ENCODE data around the gene GEMIN7. TPM values are rescaled to one million over a fixed set of nuclear protein-coding genes. Genes with fewer than 3 reads are reported as not detected.

The GEMIN7 gene
- total RNA-seq, 1 donor from 2014 or later: 7.3 TPM

GRCh38 chr19:45130236-45130635, 51.2 kb downstream of the GEMIN7 start:
- no peak overlapping the region for H3K27ac ChIP-seq
- H3K79me2 ChIP-seq (ENCODE audit: low read depth): peaks cover 53% of the 10 kb centered on the region
- no peak overlapping the region for H3K4me3 ChIP-seq
- no peaks in the 10 kb centered on the region for H3K9me3 Mint-ChIP-seq
- H4K20me1 ChIP-seq (ENCODE audit: low read depth): peaks cover 96% of the 10 kb centered on the region
- no peak for DNase-seq (ENCODE audit: low spot score)
- H3F3A ChIP-seq (ENCODE audit: low read depth): no peaks in the 10 kb centered on the region
- peaks cover 5% of the 10 kb centered on the region for H3K4me1 Mint-ChIP-seq
- H3K27me3 Mint-ChIP-seq (ENCODE audit: insufficient read depth, low read depth): peaks cover 4% of the 10 kb centered on the region
- no peaks in the 10 kb centered on the region for H3K36me3 ChIP-seq
- H2AFZ ChIP-seq (replicated peaks): no peak overlapping the region
- peaks cover 12% of the 10 kb centered on the region for H3K4me1 ChIP-seq
- no peak for TF ChIP-seq CTCF (IDR thresholded peaks at IDR 0.05)
- TF ChIP-seq EZH2phosphoT487 (IDR thresholded peaks at IDR 0.05): no peak
- TF ChIP-seq EZH2 (IDR thresholded peaks at IDR 0.05): no peak
- H3K36me3 Mint-ChIP-seq: no peaks in the 10 kb centered on the region
- H3K27ac Mint-ChIP-seq: no peak overlapping the region
- no peak overlapping the region for H3K4me2 ChIP-seq
- H3K9me3 ChIP-seq (ENCODE audit: low read depth): no peaks in the 10 kb centered on the region
- no peaks in the 10 kb centered on the region for H3K27me3 ChIP-seq
- H3K4me3 Mint-ChIP-seq: no peak overlapping the region
- H3K9ac ChIP-seq: no peak overlapping the region

GRCh38 chr19:45130888-45131615, 52.0 kb downstream of the GEMIN7 start:
- Histone ChIP-seq H3K36me3 (no peaks in the 10 kb centered on the region), H3K4me1 (peaks cover 12% of the 10 kb centered on the region), H3K79me2 (ENCODE audit: low read depth) (peaks cover 50% of the 10 kb centered on the region), H3F3A (ENCODE audit: low read depth) (no peaks in the 10 kb centered on the region), H3K9me3 (ENCODE audit: low read depth) (no peaks in the 10 kb centered on the region), H4K20me1 (ENCODE audit: low read depth) (peaks cover 93% of the 10 kb centered on the region), H2AFZ (replicated peaks) (no peak overlapping the region), H3K4me2 (peak overlapping the region; percentile 54), H3K27ac (no peak overlapping the region), H3K27me3 (no peaks in the 10 kb centered on the region), H3K9ac (peak overlapping the region; percentile 13), H3K4me3 (no peak overlapping the region)
- H3K9me3 Mint-ChIP-seq: no peaks in the 10 kb centered on the region
- no peak overlapping the region for H3K27ac Mint-ChIP-seq
- no peaks in the 10 kb centered on the region for H3K36me3 Mint-ChIP-seq
- peak; percentile 43 for DNase-seq (ENCODE audit: low spot score)
- H3K4me1 Mint-ChIP-seq: peaks cover 8% of the 10 kb centered on the region
- TF ChIP-seq CTCF (IDR thresholded peaks at IDR 0.05): no peak
- no peak for TF ChIP-seq EZH2phosphoT487 (IDR thresholded peaks at IDR 0.05)
- TF ChIP-seq EZH2 (IDR thresholded peaks at IDR 0.05): no peak
- no peak overlapping the region for H3K4me3 Mint-ChIP-seq
- peaks cover 4% of the 10 kb centered on the region for H3K27me3 Mint-ChIP-seq (ENCODE audit: insufficient read depth, low read depth)

DNA sequence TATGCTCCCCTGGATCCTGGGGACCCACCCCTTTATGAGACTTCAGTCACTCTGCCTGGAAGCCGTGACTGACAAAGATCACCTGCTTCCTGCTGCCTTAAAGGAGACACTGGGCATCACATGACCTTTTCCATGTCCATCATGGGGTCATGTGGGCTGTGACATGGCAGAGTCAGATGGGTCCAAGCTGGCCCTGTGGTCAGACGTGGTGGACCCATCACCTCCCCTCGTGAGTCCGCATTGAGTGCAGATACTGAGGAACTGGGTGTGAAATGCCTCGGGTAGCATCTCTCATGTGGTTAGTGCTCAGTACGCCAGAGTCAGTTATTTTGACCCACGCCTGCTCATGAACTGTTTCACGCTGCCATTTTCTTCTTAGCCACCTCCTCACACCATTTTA, 54.6 kb downstream of the GEMIN7 start:
- H3K36me3 Mint-ChIP-seq: no peaks in the 10 kb centered on the region
- DNase-seq (ENCODE audit: low spot score): no peak
- TF ChIP-seq EZH2phosphoT487 (IDR thresholded peaks at IDR 0.05) (no peak), EZH2 (IDR thresholded peaks at IDR 0.05) (no peak), CTCF (IDR thresholded peaks at IDR 0.05) (no peak)
- H3K27ac ChIP-seq: no peak overlapping the region
- no peaks in the 10 kb centered on the region for H3K9me3 ChIP-seq (ENCODE audit: low read depth)
- H3K9ac ChIP-seq: no peak overlapping the region
- peaks cover 6% of the 10 kb centered on the region for H3K27me3 Mint-ChIP-seq (ENCODE audit: insufficient read depth, low read depth)
- H3K4me3 ChIP-seq: no peak overlapping the region
- no peak overlapping the region for H3K27ac Mint-ChIP-seq
- no peaks in the 10 kb centered on the region for H3K9me3 Mint-ChIP-seq
- peaks cover 24% of the 10 kb centered on the region for H3K4me1 ChIP-seq
- H3K4me2 ChIP-seq: no peak overlapping the region
- H3K27me3 ChIP-seq: no peaks in the 10 kb centered on the region
- H3K36me3 ChIP-seq: no peaks in the 10 kb centered on the region
- H2AFZ ChIP-seq (replicated peaks): no peak overlapping the region
- H3K4me1 Mint-ChIP-seq: peaks cover 22% of the 10 kb centered on the region
- H3K4me3 Mint-ChIP-seq: no peak overlapping the region
- H4K20me1 ChIP-seq (ENCODE audit: low read depth): peaks cover 94% of the 10 kb centered on the region
- H3F3A ChIP-seq (ENCODE audit: low read depth): no peaks in the 10 kb centered on the region
- H3K79me2 ChIP-seq (ENCODE audit: low read depth): peaks cover 46% of the 10 kb centered on the region

All from neural progenitor cell (in vitro differentiated cells).